Raji (cell line): ENCODE results near the gene MED10.
A peak's percentile ranks its signal among the peaks of the same experiment; 100 is the strongest.

Source experiments
- POLR2A ChIP-seq: IDR thresholded peaks from 2 replicates; pipeline ENCODE4 v1.6.1; 2011; ENCODE audit warnings: low read depth, low read length, control low read depth; ENCODE audit not compliant: insufficient read depth

Gene MED10, protein sequence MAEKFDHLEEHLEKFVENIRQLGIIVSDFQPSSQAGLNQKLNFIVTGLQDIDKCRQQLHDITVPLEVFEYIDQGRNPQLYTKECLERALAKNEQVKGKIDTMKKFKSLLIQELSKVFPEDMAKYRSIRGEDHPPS

DNA sequence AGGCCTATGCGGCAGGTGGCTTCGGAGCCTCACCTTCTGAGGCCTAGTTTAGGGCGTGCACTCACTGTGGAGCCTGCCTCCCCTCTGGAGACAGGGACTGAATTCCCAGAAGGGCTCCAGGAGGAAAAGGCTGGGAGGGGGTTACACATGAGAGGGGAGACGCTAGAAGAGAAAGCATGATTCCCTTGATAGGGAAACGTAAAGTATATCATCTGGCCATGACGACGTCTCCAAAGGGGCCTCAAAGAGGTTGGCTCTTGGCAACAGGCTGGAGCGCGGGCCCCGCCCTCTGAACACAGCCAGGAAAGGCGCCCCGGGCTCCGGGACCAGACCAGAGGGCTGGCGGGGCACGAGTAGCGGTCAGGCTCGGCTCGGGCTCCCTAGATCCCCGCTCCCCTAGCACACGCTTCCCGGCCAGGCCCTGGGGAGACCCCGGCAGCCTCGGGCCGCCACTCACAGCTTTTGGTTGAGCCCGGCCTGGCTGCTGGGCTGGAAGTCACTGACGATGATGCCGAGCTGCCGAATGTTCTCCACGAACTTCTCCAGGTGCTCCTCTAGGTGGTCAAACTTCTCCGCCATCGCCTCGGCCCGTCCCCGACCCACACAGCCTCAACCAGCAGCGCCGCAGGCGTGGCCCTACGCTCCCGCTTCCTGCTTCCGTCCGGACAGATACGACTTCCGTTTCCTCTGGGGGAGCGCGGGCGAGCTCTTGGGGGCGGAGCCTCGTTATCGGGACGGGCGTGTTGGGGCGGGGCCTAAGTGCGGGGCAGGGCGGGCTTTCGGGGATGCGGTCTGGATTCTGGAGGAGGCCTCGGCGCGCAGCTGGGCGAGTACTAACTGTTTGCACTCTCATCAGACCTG lies at the start of gene MED10:
MED10 (minus strand) TSS at position 643 of the 861 bp plus-strand sequence; CDS start at position 579, 64 bp downstream.
- peak; percentile 90 for TF ChIP-seq POLR2A

DNA sequence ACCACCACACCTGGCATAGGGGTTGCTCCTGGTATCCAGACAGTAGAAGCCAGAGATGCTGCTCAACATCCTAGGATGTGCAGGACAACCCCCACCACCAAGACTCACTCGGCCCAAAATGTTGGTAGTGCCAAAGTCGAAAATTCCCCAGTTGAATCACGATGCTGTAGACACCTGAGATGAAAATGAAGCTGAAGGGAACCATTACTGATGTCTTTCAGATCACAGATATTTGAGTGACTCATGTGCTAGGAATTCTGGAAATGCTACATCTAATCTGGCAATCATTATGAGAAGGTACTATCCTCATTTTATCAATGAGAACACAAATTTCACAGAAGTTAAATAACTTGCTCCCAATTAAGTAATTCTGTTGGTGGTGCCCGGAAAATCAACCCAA lies 49.3 kb upstream of the MED10 start:
- no peak for TF ChIP-seq POLR2A

DNA sequence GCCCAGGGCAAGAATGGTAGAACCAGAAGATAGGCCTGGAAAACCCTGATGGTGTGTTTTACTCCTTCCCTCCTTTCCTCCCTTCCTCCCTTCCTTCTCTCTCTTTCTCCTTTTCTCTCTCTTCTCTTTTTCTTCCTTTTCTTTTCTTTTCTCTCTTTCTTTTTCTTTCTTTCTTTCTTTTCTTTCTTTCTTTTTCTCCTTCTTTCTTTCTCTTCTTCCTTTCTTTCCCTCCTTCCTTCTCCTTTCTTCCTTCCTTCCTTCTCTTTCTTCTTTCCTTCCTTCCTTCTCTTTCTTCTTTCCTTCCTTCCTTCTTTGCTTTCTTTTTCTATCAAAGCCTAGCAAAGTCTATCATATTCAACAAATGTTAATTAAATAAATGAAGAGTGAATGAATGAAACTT lies 46.4 kb upstream of the MED10 start:
- TF ChIP-seq POLR2A: no peak

DNA sequence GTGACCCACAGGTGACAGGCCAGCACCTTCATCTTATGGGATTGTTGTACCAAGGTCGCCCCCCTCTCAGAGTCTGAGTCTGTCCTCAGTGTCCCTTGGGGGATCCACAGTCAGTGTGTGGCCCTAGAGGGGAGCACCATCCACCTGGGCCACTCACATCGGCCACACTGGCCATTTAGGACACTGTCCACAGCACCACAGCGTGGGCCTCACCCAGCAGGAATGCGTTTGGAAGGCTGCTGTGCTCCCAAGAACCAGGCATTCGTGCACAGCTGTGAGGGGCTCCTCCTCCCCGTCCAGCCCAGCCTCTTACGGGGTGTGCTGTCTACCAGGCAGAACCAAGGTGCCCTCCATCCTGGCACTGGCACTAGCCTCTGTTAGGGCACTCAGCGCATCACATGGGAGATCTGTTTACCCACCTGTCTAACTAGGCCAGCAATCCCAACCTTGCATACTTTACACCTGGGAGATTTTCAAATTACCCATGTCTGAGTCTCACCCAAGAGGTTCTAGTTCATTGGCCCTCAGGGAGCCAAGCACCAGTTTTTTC lies 45.8 kb upstream of the MED10 start:
- TF ChIP-seq POLR2A: no peak

DNA sequence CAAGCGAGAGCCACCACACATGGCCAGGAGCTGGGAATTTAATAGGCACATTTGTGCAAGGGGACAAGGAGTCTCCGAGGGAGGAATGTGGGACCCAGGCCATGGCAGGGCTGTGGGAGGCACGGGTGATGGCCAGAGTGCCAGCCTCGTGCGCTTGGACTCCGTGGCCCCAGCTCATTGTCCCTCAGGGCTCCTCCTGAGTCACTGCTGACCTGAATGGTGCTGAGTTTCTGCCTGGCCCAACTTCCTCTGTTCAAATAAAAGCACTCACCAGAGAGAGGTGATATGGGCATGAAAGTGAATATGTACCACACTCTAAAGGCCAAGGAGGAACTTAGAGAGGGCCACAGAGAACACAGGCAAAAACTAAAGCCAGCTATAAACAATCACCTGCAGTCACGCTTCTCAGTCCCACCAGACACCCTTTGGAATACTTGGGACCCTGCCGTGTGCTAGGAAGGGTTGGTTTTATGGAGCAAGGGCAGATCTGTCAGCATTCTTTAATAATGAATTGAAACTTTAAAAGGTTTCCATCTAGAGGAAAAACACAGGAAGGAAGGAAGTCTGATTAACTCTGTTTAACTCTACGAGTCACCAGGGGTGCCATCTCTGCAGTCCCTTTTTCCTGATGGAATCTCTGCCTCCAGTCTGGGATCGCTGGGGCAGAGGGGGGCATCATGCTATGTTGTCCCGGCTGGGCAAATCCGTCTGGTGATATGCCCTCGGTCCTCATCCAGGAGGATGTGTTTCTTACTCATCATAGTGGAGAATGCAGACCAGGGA lies 45.2 kb upstream of the MED10 start:
- TF ChIP-seq POLR2A: no peak

DNA sequence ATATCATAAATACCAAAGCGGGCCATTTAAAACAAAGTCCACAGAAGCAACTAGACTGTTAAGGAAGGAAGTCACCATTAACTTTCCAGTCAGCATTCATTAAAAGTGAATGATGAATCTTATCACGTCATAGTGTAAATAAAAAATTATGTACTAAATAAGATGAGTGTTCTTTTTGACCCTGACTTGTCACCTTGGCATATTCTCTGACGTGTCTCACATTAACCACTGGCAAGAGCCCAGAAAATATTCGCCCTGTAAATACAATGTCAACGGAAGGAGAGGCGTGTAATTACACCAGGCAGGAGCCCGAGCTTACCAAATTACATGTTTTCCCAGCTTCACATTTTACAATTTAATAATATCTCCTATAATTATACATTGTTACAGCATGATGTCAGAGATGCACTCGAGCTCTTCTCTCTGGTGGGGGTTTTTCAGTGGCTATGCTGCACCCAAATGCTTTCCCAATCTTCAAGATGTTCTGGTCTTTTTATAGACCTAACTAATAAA lies 41.0 kb upstream of the MED10 start:
- no peak for TF ChIP-seq POLR2A

DNA sequence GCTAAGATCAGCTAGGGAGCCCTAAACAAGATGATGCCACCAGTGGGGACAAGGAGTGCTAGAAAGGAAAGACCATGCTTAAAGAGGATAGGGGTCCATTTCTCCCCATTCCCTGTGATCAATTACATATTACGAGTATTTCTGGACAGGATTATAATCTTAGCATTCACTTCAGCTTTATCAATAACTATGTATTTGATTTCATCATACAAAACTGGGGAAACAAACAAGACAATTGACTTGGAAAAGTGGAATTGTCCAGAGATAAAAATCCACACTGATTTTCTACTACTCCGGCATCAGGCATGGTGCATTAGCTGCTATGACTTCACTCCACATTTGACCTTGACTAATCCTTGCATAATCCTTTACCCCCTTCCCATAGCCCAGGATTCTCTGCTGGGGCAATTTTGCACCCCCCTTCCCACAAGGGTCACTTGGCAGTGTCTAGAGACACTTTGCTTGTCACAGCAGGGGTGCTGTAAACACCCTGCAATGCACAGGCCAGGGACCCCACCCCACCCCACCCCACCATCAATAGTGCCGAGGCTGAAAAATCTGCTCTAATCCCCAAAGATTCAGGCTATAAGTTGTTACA lies 40.4 kb upstream of the MED10 start:
- no peak for TF ChIP-seq POLR2A

DNA sequence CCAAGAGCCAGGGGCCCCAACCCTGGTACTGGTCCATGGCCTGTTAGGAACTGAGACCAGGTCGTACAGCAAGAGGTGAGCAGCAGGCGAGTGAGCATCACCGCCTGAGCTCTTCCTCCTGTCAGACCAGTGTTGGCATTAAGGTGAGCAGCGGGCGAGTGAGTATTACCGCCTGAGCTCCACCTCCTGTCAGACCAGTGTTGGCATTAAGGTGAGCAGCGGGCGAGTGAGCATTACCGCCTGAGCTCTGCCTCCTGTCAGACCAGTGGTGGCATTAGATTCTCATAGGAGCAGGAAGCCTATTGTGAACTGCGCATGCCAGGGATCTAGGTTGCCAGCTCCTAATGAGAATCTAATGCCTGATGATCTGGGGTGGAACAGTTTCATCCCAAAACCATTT lies 39.3 kb upstream of the MED10 start:
- TF ChIP-seq POLR2A: no peak

DNA sequence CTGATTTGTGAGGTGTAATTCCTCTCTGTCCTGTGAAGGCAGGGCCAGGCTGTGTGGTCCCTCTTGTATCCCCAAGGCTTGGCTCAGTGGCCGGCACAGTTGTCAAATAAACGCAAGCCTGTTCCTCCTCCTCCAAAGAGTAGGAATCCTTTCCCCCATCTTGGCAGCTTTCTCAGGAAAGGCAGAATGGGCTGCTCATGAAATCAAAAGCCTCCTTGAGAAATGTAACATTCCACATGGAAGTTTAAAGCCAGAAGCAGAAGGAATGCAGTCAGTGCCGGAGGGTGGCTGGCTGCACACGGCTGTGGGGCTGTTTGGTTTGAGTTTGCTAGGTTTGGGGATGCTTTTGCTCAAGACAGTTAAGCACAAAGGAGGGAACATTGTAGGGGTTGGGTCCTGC lies 34.5 kb upstream of the MED10 start:
- no peak for TF ChIP-seq POLR2A

DNA sequence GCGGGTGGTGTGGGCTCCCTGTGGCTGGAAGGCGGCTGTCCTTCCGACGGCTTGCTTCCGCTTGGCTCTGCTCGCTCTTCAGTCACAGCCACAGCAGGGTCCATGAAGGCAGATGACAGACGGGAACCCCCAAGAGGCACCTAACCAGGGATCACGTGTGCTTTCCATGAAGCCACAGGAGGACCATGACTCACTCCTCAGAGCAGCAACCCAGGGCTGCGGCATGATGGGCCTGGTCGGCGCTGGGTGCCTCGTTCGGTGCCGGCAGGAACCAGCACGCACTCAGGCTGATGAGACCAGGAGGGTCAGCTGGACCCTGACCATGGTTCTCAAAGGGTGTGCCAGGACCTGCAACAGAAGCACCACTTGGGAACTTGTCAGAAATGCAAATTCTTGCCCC lies 32.8 kb upstream of the MED10 start:
- TF ChIP-seq POLR2A: no peak

DNA sequence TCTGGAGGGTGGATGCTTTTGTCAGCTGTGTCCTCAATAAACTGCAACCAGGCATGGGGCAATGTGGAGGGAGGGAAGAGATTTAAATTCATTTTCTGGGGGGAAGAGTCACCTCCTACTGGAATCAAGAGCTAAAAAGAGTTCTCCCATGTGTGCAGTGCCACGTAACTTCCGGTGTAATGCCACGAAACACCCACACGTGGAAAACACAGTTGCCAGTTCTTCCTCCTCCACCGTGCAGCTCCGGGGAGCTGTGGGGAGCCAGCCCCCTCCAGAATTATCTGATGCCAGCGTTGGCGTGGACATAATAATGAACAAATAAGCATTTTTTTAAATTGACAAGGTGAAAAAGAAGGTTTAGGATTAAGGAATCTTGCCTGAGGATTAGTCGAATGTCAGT lies 32.1 kb upstream of the MED10 start:
- no peak for TF ChIP-seq POLR2A

DNA sequence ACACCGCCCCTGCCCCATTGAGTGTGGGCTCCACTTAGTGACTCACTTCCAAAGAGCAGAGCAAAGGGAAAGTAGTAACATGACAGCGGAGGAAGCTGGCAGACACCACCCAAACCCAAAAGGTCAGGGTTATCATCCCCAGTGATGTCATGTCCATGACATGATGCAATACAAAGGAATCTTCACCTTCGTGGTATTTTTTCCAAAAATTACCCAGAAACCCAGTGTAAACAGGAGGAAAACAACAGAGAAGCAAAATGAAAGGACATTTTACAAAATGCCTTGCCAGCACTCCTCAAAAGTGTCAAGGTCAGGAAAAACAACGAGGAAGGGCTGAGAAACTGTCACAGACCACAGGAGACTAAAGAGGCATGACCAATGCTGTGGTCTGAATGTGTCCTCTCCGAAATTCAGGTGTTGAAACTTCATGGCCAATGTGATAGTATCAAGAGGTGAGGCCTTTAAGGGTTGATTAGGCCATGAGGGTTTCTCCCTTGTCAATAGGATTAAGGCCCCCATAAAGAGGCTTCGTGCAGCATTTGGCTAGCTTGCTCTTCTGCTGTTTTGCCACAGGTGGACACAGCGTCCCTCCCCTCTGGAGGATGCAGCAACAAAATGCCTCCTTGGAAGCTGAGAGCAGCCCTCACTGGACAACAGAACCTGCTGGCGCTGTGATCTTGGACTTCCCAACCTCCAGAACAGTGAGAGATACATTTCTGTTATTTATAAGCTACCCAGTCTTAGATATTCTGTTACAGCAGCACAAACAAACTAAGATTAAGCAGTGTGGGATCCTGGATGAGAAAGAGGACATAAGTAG lies 30.5 kb upstream of the MED10 start:
- TF ChIP-seq POLR2A: no peak

DNA sequence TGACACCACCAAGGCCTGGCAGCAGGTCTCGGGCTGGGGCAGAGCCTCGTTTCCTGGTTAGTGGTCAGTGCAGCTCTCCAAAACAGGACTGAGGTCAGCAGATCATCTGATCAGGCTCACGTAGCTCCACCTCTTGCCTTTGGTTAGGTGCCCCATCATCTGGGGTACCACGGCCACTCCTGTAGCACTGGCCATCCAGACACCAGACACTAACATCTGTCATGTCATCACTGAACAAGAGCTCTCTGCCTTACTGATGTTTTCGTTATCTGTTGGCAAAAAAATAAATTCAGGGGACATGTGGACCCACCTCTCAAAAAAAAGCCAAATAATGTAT lies 29.9 kb upstream of the MED10 start:
- no peak for TF ChIP-seq POLR2A

DNA sequence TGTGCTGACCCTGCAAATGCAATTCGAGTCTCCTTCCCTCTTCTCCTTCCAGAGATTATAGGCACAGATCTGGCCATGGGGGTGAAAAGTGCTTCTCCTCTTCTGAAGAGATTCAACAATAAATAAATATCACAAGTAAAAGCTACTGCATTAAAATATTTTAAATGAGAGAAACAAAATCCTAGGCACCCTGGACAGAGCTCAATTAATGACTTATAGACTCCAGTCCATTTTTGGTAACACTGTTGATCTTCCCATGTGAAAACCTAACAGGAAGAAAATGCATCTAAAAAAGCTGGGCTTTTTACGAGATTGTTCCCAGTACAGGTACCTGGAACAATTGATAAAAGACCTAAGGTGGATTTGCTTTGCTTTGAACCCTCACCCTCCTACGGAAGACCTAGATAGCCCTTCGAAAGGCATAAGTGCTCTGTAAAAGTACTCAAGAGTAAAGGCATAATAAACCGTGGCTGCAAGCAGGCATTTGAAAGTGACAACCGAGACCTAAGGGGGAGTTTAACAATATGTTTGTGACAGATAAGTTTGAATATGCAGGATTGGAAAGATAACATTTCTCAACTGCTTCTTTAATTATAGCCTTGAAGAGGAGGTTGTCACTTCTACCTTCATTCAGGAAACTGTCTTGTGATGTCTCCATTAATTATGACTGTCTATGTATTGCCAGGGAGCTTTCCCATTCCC lies 29.4 kb upstream of the MED10 start:
- no peak for TF ChIP-seq POLR2A
